T-helper 17 cell (primary cell): ENCODE data around the gene POU6F2. TPM values are rescaled to one million over a fixed set of nuclear protein-coding genes. Genes with fewer than 3 reads are reported as not detected.
"Not testable (repeated sequence)": the region's sequence is repeated elsewhere in the genome, so short reads cannot be mapped to it uniquely, and the experiment has no call there.

Source experiments
- ATAC-seq: fragments of 150-1000 bp; cut with Tn5 transposase; 2 replicates; pipeline ENCODE4 v1.10.0; 2021; ENCODE audit warnings: mild to moderate bottlenecking, moderate library complexity
- DNase-seq, 3 donors: peaks; one replicate each; pipeline versions ENCODE4 v3.0.0 to v3.0.0-alpha.2; 2020 to 2021
- H3K9me3 ChIP-seq: one replicate; pipeline ENCODE4 v1.7.0; 2013; ENCODE audit warnings: low read length, mild to moderate bottlenecking; ENCODE audit not compliant: control insufficient read depth, poor library complexity, severe bottlenecking
- H3K27ac Mint-ChIP-seq: one replicate; pipeline ENCODE4 v1.8.0; 2022; ENCODE audit warnings: mild to moderate bottlenecking, moderate library complexity, mixed read lengths
- H3K27me3 Mint-ChIP-seq: one replicate; pipeline ENCODE4 v1.8.0; 2022; ENCODE audit warnings: mixed read lengths
- H3K36me3 Mint-ChIP-seq: one replicate; pipeline ENCODE4 v1.8.0; 2022; ENCODE audit warnings: low read depth, mixed read lengths
- H3K4me1 Mint-ChIP-seq: one replicate; pipeline ENCODE4 v1.8.0; 2022; ENCODE audit warnings: mild to moderate bottlenecking, mixed read lengths
- H3K4me3 Mint-ChIP-seq: one replicate; pipeline ENCODE4 v1.8.0; 2022; ENCODE audit warnings: mild to moderate bottlenecking, moderate library complexity, mixed read lengths
- total RNA-seq, 4 donors: library from RNA in 2 of 4; stranded (reverse) in 2 of 4; gene quantifications; one replicate each; pipeline ENCODE4 v1.2.3 and lab custom pipeline; 2022 to 2026

Gene POU6F2
- total RNA-seq, 2 donors from 2014 or later: 0.29 TPM; not detected in 1

DNA sequence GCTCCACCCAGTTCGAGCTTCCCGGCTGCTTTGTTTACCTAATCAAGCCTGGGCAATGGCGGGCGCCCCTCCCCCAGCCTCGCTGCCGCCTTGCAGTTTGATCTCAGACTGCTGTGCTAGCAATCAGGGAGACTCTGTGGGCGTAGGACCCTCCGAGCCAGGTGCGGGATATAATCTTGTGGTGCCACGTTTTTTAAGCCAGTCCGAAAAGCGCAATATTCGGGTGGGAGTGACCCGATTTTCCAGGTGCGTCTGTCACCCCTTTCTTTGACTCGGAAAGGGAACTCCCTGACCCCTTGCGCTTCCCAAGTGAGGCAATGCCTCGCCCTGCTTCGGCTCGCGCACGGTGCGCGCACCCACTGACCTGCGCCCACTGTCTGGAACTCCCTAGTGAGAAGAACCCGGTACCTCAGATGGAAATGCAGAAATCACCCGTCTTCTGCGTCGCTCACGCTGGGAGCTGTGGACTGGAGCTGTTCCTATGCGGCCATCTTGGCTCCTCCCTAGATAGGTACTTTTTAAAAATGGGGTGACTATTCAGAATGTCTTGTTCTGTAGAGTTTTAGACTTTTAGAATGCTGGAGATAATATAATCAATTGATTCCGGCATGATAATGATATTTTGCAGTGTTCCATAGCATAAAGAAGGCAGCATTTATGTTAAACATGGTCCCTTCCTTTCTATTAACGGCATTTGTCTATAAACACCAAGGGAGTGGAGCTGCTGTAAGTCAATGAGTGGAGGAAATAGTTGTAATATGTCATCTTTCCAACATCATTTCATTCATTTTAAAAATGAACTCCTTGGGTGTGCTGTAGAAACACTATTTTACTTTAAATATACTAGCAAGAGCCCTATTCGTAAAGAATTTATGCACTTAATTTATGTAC, 35.6 kb downstream of the POU6F2 start:
- H3K27ac Mint-ChIP-seq, H3K4me3 Mint-ChIP-seq, H3K9me3 ChIP-seq: not testable (repeated sequence)

DNA sequence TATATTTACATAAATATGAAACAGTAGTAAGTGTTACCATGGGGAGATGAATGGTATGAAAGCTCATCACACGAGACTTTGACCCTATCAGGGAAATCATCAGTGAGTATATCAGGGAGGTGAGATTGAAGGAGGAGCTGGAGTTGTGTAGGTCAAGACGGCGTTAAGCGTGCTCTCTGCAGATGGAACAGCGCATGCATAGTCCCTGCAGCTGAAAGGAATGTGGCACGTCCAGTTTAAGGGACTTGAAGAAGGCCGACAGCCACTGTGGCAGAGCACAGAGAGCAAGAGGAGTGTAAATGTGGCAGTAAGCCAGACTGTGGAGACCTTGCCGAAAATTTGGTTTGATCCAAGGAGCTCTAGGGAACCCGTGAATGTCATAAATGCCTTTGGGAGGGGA, 38.9 kb downstream of the POU6F2 start:
- Mint-ChIP-seq H3K36me3 (no peaks in the 10 kb centered on the region), H3K27me3 (peaks cover 4% of the 10 kb centered on the region), H3K27ac (no peak overlapping the region), H3K4me3 (no peak overlapping the region), H3K4me1 (no peaks in the 10 kb centered on the region)
- ATAC-seq: no peak
- no peak for DNase-seq
- no peaks in the 10 kb centered on the region for H3K9me3 ChIP-seq

More for the DNA sequence above, 35.6 kb downstream of the POU6F2 start:
- H3K4me1 Mint-ChIP-seq, ATAC-seq, H3K27me3 Mint-ChIP-seq, DNase-seq, H3K36me3 Mint-ChIP-seq: not testable (repeated sequence)

DNA sequence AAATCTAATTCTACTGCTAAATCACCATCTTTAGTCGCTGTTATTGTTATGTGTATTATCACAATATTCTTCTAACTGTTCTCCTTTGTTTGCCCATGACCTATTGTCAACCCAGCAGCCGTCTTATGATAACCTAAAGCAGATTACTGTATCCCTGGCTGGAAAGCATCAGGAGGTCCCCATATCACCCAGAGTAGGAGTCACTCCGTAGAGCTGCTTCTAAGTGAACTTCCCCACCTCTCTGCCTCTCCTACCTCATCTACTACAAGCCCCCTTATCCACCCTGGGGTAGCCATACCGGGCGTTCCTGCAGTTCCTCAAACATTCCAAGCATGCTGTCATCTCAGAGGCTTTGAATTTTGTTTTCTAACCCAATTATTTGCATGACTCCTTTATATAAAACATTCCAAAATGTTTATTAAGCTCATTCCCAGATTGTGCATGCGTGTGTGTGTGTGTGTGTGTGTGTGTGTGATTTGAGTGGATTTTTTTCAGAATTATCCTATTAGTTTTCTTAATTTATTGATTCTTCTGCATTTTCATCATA, 39.7 kb downstream of the POU6F2 start:
- H3K36me3 Mint-ChIP-seq: no peaks in the 10 kb centered on the region
- no peak overlapping the region for H3K27ac Mint-ChIP-seq
- no peak overlapping the region for H3K4me3 Mint-ChIP-seq
- DNase-seq (no peak), ATAC-seq (no peak)
- peaks cover 4% of the 10 kb centered on the region for H3K27me3 Mint-ChIP-seq
- H3K4me1 Mint-ChIP-seq: no peaks in the 10 kb centered on the region
- H3K9me3 ChIP-seq: no peaks in the 10 kb centered on the region

DNA sequence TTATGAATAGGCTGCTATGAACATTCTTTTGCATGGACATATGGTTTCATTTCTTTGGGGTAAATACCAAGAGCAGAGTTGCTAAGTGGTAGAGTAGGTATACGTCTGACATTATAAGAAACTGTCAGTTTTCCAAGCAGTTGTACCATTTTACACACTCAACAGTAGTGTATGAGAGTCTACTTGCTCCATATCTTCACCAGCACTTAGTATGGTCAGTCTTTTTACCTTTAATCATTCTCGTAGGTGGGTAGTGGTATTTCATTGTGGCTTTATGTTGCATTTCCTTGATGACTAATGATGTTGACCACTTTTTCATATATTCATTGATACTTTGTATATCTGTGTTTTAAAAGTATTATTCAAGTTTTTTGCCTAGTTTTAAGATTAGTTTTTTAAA, 45.1 kb downstream of the POU6F2 start:
- no peaks in the 10 kb centered on the region for H3K9me3 ChIP-seq
- Mint-ChIP-seq H3K36me3 (no peaks in the 10 kb centered on the region), H3K4me3 (no peak overlapping the region), H3K4me1 (no peaks in the 10 kb centered on the region), H3K27ac (no peak overlapping the region), H3K27me3 (no peaks in the 10 kb centered on the region)
- ATAC-seq: no peak
- no peak for DNase-seq

DNA sequence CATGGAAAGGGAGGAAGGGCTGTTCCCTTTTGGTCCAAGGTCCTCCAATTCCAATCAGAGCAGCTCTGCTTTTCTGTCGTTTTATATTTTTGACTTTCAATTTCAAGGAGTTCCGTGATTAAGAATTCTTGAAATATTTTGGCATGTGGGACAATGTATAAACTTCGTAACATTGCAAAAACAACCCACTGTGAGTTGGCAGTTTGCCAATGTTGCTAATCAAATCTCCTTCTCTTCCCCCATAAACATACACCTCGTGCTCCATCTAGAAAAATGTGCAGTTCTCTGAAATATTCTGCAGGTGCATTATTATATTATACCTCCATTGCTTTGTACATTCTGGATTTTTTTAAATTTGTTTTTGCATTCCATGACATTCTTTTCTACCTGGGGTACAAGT, 49.8 kb downstream of the POU6F2 start:
- Mint-ChIP-seq H3K27ac (no peak overlapping the region), H3K4me1 (no peaks in the 10 kb centered on the region), H3K36me3 (no peaks in the 10 kb centered on the region), H3K27me3 (no peaks in the 10 kb centered on the region), H3K4me3 (no peak overlapping the region)
- ATAC-seq (no peak), DNase-seq (no peak)
- H3K9me3 ChIP-seq: no peaks in the 10 kb centered on the region

DNA sequence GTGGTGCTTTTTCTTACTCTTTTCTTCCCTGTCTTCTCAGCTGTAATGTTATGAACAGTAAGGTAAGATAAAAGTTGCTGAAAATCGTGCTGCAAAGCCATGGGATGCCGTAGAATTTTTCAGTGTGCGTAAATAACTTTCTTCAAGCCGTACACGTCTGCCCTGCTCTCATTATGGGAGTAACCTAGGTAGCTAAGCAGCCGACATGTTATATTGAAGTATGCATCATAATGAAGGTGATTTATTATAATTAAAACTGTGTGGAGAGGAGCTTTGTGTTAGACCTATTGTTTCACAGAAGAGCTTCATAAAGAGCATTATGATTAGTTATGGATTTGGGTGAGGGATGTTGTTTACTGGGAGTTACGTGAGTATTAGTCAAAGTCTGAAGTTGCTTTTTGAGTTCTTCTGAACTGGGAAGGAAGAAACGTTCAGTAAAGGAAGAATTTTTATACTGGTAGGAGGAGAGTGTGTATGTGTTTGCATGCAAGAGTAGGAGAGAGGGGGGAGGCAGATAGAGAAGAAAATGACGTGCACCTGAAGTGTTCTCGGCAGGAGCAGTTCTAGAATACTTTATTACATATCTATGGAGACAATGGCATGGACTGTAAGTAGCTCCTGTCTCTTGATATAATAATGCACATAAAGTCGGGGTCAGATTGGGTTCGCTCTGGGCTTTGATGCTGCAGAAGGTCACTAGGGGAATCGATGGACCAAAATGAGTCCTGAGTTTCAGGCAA, 56.3 kb downstream of the POU6F2 start:
- Mint-ChIP-seq H3K27me3 (peaks cover 13% of the 10 kb centered on the region), H3K4me1 (no peaks in the 10 kb centered on the region), H3K4me3 (no peak overlapping the region), H3K36me3 (no peaks in the 10 kb centered on the region), H3K27ac (no peak overlapping the region)
- ATAC-seq (no peak), DNase-seq (no peak)
- no peaks in the 10 kb centered on the region for H3K9me3 ChIP-seq

DNA sequence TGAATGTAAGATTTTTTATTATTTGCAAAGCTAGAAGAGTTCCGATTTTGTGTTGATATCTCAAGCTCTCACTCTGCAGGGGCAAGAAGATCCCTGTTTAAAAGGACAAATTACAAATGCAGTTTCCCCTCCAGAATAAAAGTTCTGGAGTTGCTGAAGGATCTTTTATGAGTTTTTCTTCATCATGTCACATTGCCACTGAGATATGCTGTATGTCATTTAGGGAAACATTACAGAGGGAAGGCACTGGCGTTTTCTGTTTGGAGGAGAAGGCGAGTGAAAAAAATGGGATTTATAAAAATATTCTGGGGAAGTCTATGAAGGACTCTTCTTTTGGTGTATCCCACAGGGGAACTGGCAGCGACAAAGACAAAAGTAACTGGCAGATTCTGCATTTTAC, 57.4 kb downstream of the POU6F2 start:
- Mint-ChIP-seq H3K4me1 (no peaks in the 10 kb centered on the region), H3K36me3 (no peaks in the 10 kb centered on the region), H3K4me3 (no peak overlapping the region), H3K27ac (no peak overlapping the region), H3K27me3 (peaks cover 13% of the 10 kb centered on the region)
- no peak for ATAC-seq
- no peak for DNase-seq
- H3K9me3 ChIP-seq: no peaks in the 10 kb centered on the region

DNA sequence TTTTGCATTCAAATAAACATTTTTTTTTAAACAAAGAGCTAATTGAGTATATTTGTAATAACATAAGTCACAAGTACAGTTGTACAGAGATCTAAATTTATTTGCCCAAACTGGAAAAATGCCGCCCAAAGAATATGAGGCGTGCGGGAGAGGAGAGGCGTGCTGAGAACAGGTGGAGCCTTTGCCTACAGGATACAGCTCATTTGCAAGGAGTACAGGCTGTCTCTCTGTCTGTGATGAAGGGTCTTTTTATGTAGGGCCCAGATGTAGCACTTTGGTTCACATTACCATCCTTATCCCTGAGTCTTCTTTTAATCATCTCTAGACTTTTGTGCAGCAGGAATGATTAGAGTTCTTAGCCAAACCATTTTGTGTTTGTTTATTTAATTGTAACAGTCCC, 58.2 kb downstream of the POU6F2 start:
- H3K4me1 Mint-ChIP-seq: no peaks in the 10 kb centered on the region
- no peak overlapping the region for H3K27ac Mint-ChIP-seq
- H3K4me3 Mint-ChIP-seq: no peak overlapping the region
- ATAC-seq (no peak), DNase-seq (no peak)
- no peaks in the 10 kb centered on the region for H3K9me3 ChIP-seq
- no peaks in the 10 kb centered on the region for H3K36me3 Mint-ChIP-seq
- peaks cover 13% of the 10 kb centered on the region for H3K27me3 Mint-ChIP-seq

DNA sequence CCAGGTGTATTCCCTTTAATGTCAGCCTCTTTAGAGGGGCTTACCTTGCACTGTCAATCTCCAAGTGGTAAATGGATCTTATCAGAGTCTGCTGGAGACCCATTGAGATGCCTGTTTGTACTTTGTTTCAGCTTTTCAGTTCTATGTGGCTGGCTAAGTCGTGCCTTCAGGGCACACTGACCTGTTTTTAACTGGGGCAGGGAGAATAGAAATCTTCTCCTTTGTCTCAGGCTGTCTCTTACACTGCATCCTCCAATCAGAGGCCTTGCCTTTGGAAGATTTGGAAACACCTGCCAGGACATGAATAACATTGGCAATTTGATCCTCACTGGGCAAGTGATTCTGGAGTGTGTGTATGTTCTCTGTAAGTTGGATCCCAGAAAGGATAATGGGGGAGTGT, 65.0 kb downstream of the POU6F2 start:
- ATAC-seq (no peak), DNase-seq (no peak)
- H3K36me3 Mint-ChIP-seq: no peaks in the 10 kb centered on the region
- no peaks in the 10 kb centered on the region for H3K9me3 ChIP-seq
- H3K4me3 Mint-ChIP-seq: no peak overlapping the region
- no peaks in the 10 kb centered on the region for H3K4me1 Mint-ChIP-seq
- no peak overlapping the region for H3K27ac Mint-ChIP-seq
- H3K27me3 Mint-ChIP-seq: peaks cover 7% of the 10 kb centered on the region

DNA sequence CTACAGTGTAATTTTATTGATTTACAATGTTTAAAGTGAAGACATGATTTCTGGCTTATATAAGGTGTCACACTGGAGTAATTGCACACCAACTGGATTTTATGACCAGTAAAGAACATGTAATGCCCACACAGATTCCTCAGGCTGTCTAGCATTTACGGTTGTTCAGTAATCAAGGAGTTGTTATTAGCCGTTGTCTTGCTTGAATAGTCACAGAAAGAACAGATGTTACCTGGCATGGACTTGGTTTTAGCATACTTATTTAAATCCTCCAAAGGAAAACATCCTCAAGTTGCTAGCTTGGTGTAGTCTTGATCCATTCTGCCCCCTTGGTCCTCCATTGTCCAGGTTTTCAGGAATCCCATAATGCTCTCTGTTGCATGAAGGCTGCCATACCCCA, 65.8 kb downstream of the POU6F2 start:
- no peak for DNase-seq
- Mint-ChIP-seq H3K27ac (no peak overlapping the region), H3K36me3 (no peaks in the 10 kb centered on the region), H3K27me3 (peaks cover 7% of the 10 kb centered on the region), H3K4me1 (no peaks in the 10 kb centered on the region), H3K4me3 (no peak overlapping the region)
- no peak for ATAC-seq
- H3K9me3 ChIP-seq: no peaks in the 10 kb centered on the region

DNA sequence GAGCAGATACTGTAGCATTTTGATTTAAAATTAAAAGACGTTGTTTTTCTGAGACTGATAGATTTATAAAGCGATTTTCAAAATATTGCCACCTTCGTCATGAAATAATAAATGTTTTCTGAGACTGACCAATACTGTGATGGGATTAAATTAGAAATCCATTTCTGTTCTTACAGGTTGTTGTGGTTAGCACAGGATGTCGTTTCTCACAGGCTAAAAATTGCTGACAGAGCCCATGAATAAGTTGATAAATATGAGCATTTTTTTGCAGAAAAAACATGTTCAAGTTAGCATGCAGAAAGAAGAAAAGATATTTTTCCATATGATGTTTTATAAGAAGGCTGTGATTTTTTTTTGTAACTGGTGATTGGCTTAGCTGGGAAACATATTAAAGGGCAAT, 66.8 kb downstream of the POU6F2 start:
- DNase-seq (no peak), ATAC-seq (no peak)
- Mint-ChIP-seq H3K4me3 (no peak overlapping the region), H3K4me1 (no peaks in the 10 kb centered on the region), H3K27me3 (peaks cover 7% of the 10 kb centered on the region), H3K36me3 (no peaks in the 10 kb centered on the region), H3K27ac (no peak overlapping the region)
- no peaks in the 10 kb centered on the region for H3K9me3 ChIP-seq

DNA sequence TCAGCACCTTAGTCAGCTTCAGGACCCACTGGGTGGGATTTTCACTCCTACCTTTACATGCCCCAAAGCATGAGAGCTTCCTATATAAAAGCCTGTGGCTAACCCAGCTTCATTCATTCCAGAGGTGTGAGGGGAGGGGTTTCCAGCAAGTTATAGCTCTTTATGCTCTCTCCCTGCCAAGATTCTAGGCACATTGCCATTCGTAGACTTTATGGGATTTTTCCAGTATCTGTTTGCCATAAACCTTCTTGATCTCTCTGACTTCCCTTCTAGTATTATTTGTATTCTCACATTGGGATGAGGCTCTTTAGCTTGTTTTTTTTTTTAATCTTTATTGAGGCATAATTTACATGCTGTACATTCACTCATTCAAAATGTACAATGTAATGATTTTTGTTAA, 67.5 kb downstream of the POU6F2 start:
- no peaks in the 10 kb centered on the region for H3K9me3 ChIP-seq
- Mint-ChIP-seq H3K27me3 (peaks cover 8% of the 10 kb centered on the region), H3K4me3 (no peak overlapping the region), H3K27ac (no peak overlapping the region), H3K36me3 (no peaks in the 10 kb centered on the region), H3K4me1 (no peaks in the 10 kb centered on the region)
- DNase-seq (no peak), ATAC-seq (no peak)

DNA sequence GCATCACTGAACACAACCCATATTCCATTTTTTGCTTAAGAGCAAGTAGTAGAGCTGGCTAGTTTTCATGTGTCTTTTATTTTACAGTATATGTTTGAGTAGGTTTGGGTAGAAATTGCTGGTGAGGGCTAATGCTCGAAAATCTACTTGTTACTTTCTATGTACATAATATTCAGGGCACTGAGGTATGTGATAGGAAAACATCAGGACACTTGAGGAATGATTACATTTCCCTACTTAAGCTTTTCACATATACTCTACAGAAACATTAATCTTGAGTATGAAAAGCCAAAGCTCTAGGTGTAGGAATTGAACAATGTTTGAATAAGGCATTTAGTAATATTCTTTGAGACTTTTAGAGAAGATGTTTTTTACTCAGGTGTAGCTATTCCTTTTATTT, 73.6 kb downstream of the POU6F2 start:
- ATAC-seq (no peak), DNase-seq (no peak)
- no peak overlapping the region for H3K27ac Mint-ChIP-seq
- no peaks in the 10 kb centered on the region for H3K9me3 ChIP-seq
- H3K4me3 Mint-ChIP-seq: no peak overlapping the region
- peaks cover 16% of the 10 kb centered on the region for H3K27me3 Mint-ChIP-seq
- no peaks in the 10 kb centered on the region for H3K36me3 Mint-ChIP-seq
- no peaks in the 10 kb centered on the region for H3K4me1 Mint-ChIP-seq
